HG02763 (cell line): ENCODE data around the gene TMEM255A.
"Not testable (repeated sequence)": the region's sequence is repeated elsewhere in the genome, so short reads cannot be mapped to it uniquely, and the experiment has no call there.

Source experiments
- ATAC-seq: cut with Tn5 transposase; IDR thresholded peaks from one replicate; pipeline ENCODE4 v1.9.1; 2021; ENCODE audit warnings: mild to moderate bottlenecking, moderate library complexity; ENCODE audit not compliant: unreplicated experiment

TMEM255A gene

DNA sequence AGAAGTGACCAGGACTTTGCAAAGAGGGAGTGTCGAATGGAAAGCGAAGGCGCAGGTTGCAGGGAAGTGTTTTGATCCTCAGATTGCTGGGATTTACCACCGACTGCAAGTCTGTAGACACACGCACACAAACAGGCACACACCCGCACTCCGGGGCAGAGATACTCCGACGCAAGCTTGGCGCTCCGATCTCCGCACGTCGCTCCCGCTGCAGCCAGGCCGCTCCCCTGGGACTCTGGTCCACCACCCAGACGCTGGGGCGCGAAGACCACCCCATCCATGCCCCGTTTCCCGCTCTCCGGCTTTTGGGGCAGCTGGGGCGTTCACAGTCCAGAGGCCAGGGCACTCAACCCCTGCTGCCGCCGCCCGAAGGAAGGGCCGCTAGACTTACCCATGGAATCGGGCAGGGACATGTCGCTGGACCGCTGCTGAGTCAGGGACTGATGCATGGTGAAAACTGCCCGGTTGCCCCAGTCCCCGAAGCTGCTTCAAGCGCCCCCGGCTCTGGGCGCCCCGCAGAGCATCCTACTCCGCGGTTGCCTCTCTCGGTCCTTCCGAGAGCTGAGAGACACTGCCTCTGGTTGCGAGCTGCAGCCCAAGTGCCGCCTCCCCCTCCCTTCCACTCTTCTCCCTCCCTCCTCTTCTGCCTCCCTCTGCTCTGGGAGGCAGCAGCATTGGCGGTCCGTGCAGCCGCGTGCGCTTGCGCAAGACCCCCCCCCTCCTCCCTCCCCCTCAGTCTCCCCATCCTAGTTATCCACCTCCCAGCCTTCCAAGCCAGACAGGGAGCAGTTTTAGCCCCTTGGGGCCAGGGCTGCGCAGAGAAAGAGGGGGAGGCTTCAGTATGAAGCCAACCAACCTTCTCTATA, at the start of gene TMEM255A:
TMEM255A (minus strand) TSS at position 601 of the 866 bp plus-strand sequence; CDS start at position 449, 152 bp downstream.
- ATAC-seq, result no peak

DNA sequence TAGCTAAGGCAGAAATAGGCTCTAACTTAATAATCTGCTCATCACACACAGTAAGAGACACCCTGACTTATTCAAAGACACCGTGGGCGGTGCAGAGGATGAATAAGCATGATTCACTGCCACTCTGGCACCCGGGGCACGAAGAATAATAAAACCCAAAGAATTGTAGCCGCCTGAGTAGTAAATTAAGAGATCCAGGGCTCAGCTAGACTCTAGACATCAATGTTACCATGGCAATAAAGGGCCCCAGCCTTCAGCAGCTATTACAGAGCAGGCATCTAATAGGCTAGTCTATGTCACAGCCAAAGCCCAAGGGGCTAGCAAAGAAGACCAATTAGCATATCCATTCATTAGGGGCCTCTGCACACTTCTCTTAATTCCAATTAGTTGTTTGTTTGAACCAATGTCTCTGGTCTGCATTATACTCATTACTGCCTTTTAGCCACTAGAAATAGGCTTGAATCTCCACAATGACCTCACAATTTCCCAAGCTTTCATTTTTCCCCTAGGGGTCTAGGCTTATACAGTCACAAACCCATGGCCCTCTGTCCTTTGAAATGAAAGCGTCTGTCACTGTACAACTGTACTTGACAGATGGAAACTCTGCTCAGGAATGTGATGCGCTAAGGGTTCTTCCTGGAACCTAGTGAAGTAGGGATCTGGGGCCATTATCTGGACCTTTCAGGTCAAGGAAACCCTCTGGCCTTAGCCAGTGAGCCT, 47.6 kb upstream of the TMEM255A start:
- ATAC-seq, result no peak

DNA sequence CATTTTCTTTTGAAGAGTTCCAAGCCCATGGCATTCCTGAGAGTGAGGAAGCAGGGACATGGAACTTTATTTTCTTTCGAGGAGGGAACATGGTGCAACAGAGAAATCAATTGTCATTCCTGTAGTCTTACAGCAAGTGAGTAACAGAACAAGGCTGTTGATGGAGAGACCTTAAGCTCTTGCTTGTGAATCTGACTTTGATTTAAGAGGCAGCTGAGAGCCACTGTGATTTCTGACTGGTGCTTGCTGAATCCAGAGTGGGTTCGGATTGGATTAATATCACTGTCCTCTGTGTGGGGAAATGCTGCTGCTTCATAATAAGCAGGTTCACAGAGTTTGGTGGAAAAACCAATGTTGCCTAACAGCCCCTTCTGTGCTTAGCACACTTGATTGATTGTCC, 45.9 kb upstream of the TMEM255A start:
- no peak for ATAC-seq

DNA sequence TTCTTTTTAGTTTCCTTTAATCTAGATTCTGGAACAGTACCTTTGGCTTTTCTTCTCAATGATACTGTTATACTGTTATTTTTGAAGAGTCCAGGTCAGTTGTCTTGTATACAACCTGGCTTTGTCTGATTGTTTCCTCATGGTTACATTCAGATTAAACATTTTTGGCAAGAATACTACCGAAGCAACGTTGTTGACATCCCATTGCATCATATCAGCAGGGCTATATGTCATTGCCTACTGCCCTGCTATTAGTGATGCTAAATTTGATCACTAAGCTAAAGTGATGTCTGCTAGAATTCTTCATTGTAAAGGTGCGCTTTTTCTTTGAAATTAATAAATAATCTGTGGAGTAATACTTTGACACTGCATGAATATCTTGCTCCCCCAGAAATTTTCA, 44.8 kb upstream of the TMEM255A start:
- ATAC-seq, result no peak

DNA sequence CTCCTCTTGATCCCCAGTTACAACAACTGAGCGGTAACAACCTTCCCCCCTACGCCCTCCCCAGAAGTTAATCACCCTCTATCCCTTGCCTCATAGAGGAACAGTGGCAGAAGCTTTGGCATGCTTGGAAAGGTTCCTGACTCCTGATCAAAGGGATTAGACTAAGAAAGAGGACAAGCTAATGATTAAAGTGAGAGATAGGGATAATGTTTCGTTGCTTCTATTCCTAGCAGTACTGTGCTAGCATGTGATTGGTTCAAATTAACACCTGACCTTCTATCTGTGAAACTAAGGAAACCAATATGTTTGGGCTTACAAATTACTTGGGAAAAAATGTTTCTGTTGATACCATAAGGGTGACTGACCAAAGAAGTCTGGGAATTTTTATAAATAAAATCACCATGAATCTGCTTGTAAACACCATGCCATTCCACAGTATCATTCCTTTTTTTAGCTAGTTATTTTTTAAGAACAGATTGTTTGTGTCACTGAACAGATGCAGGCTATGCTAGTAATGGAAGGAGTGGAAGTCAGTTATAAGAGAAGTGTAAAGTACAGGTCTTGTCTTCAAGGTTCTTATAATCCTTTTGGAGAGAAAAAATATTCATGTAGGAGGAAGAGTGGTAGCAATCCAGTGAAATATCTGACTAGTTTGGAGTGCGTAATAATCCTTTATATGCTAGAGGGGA, 39.3 kb upstream of the TMEM255A start:
- no peak for ATAC-seq

DNA sequence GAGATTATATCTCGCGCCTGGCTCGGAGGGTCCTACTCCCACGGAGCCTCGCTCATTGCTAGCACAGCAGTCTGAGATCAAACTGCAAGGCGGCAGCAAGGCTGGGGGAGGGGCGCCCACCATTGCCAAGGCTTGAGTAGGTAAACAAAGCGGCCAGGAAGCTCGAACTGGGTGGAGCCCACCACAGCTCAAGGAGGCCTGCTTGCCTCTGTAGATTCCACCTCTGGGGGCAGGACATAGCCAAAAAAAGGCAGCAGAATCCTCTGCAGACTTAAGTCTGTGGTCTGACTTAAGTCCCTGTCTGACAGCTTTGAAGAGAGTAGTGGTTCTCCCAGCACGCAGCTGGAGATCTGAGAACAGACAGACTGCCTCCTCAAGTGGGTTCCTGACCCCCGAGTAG, 33.3 kb upstream of the TMEM255A start:
- not testable (repeated sequence) for ATAC-seq

DNA sequence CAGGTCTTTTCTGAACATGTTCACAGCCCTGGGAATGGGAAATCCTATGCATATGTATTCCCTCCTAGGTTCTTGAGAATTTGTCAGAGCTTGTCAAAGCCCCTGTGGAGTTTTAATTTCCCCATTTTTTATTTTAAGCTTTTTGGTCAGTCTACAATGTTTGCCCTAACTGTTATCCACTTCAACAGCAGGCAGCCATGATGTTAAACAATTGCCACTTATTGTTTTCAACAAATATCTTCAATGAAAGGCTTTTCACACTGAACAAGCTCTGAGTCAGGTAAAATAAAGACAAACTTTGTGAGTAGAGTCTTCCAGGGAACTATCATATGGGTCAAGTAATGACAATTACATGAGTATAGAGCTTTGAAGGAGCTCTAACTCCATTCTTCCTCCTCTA, 25.6 kb upstream of the TMEM255A start:
- ATAC-seq, result no peak

DNA sequence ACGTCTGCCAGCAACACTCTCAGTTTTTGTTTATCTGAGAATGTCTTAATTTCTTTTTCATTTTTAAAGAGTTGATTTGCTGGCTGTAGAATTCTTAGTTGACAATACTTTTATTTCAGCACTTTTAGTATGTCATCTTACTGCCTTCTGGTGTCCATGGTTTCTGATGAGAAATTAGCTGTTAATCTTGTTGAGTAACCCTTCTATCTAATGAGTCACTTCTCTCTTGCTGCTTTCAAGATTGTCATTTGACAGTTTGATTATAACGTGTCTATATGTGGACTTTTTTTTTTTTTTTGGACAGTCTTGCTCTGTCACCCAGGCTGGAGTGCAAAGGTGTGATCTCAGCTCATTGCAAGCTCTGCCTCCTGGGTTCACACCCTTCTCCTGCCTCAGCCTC, 24.0 kb upstream of the TMEM255A start:
- ATAC-seq, result no peak

DNA sequence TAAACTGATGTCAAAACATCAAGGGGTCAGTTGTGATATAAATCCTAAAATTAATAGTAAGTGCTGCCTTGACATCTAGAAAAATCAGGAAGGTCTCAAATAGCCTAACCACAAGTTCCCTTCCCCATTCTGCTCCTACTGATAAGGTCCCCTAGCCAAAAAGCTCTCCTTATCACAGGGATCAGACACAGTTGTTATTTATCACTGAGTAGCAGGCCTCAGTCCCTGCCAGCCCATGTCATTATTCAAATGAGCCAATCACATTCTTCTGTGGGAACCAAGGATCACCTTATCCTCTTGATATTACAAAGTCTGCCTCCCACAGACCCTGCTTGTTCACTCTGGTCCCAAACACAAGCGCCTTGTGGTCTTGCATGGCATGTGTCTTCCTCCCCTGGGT, 23.3 kb upstream of the TMEM255A start:
- no peak for ATAC-seq

DNA sequence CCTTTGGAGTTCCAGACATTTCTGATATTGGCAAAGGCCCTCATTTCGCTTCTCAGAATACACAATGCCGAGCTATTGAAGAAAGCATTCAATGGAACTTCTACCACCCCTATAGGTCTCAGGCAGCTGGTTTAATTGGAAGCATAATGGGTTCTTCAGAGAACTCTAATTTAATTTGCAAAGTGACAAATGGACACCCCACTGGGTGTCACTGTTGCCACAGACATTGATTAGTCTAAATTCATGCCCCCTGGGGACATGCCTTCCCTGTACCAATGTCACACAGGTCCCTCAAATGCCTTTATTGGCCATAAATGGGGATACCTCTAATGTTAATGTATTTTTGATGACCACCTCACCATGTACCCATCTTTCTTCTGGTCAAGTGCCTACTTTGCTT, 22.9 kb upstream of the TMEM255A start:
- ATAC-seq, result no peak

DNA sequence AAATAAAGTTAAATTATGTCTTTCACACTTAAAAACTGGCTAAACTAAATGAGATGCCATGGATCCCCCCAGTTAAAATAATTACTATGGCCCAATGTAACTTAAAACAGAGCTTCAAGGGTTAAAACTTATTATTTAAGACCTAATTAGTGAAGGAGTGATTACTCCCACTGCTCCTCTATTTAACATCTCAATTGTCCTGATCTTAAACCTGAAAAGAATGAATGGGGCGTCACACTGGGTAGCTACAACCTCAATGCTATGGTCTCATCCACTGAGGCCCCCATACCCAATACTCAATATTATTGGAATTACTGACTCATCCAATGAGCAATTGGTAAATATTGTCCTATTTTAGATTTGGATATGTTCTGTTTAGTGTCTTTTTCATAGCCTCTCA, 21.1 kb upstream of the TMEM255A start:
- no peak for ATAC-seq

DNA sequence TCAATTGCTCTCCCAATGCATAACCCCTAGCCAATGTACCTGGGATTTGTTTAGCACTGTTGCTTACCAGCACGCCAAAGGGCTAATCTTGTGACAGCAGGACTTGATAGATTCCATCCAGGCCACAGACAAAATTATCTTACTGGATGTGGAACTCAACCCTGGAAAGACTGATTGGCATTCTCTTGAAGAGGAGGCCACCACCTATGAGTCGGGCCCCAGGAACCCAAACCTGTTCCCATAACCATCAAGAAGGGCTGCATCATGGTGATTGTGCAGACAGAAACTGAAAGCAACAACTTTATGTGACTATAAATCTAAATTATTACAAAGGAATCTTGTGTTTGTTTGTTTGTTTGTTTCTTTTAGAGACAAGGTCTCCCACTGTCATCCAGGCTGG, 19.9 kb upstream of the TMEM255A start:
- ATAC-seq, result no peak

DNA sequence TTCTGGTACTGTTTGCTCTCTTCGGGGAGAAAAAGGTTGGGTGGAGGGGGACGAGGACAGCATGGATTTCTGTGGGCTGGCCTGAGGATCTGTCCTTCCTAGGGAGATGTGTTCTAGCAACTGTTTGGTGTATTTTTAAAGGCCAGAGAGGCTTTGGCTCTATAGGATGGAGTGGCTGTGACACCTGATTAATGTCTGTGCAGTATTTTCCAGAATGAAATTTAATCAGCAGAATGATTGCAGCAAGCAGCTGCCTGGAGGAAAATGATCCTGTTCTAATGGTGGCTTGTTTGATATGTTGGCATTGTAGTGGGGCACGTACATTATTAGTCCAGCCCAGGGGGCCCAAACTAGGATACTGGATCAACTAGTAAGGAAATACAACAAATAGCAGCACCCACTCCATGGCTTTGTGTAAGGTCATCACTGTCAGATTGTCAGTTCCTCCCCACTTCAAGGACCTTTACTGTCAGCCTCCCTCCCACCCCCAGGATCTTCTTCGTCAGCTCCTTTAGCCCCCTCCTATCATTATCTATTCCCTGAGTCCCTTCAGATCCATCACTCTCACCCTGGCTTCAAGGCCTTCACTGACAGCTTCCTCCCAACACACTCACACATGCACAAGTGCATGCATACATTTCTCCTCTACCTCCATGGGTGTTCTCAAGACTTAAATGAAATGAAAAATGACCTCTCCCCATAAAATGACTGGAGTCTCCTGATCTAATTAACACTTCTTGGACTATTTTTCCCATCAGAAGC, 10.4 kb upstream of the TMEM255A start:
- ATAC-seq, result no peak

DNA sequence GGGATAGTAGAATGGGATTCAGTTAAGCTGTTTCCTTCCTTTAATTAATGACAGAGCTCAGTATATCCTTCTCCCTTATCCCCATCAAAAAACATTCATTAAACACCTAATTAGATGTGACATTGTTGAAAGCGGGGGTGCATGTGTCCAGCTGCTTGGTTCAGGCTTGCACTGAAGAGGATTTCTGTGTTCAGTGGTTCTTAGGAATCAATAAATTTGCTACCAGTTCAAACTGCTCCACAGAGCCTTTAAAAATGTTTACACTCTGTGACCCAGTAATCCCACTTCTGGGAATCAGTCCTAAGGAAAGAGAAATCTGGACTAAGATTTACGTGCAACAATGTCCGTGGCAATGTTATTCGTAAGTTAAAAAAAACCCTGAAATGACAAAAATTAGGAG, 7.2 kb upstream of the TMEM255A start:
- no peak for ATAC-seq

DNA sequence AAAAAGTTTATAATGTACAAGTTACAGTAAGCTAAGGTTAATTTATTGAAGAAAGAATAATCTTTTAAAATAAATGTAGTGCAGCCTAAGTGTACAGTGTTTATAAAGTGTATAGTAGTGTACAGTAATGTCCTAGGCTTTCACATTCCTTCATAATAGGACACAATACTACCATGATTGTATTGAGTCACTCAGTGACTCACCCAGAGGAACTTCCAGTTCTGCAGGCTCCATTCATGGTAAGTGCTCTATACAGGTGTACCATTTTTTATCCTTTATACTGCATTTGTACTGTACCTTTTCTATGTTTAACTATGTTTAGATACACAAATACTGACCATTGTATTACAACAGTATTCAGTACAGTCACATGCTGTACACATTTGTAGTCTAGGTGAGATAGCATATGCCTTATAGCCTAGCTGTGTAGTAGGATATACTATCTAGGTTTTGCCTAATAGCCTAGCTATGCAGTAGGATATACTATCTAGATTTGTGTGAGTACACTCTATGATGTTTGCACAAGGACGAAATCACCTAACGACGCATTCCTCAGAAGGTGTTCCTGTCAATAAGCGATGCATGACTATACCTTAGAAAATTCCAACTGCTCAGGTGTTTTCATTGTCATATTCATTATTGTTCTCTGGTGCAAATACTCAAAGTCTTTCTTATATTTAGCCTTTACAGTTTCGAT, 5.5 kb upstream of the TMEM255A start:
- ATAC-seq, result no peak

DNA sequence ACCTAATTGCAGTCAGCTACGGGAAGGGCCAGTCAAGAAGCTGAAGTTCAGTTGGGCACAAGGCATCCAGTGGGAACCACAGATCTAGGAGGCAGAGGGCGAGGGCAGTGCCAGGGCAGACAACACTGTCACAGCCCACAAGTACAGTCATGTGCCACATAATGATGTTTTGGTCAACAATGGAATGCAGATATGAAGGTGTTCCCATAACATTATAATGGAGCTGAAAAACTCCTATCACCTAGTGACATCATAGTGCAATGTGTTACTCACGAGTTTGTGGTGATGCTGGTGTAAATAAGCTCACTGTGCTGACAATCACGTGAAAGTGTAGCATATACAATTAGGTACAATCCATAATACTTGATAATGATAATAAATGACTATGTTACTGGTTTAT, 4.5 kb upstream of the TMEM255A start:
- ATAC-seq, result no peak

DNA sequence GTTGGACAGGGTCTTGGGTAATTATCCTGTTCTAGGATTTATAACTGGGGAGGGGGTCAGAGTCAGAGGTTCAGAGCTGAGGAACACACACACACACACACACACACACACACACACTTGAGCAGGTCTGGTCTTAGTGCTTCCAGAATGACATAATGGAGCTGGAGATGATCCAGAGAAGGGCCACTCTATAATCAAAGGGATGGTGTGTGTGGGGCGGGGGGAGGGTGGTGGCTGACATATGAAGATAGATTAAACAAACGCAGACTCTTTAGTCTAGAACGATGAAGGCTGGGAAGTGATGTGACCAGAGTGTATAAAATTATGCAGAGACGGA, 434 bp upstream of the TMEM255A start:
- no peak for ATAC-seq

DNA sequence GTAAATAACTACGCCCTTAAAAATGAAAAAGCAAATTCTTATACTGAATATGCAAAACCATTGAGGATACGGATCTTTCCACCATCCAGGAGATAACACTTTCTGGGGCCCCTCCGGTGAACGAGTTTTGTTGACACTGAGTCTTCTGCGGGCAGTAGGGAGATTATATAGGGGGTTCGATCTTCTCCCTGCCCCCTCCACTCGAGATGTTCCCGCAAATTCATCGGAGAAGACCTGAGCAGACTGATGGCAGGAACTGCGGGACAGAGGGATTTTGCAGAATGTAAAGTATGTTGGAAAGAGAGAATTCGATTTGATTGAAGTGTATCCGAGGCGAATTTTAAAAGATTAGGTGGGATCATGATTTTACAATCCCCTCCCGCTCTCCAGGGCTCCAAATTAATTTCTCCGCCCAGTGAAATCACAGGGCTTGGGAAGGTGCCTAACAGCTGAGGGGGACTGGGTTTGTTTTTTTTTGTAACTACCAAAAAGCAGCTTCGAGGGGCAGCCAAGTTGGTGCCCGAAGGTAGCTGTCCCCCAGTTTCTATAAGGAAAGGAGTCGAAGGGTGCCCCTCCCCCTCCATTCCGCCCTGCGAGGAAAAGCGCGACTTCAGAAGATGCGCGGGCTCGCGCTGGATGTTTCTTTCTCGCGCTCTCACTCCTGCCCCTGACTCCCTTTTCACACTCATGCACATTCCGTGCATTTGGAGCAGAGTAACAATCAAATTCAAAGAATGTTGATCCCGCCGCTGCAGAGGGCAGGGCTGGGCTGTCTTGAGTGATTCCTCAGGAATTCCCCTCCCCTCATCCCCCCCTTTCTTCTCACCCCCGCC, 1.2 kb downstream of the TMEM255A start:
- ATAC-seq, result no peak

DNA sequence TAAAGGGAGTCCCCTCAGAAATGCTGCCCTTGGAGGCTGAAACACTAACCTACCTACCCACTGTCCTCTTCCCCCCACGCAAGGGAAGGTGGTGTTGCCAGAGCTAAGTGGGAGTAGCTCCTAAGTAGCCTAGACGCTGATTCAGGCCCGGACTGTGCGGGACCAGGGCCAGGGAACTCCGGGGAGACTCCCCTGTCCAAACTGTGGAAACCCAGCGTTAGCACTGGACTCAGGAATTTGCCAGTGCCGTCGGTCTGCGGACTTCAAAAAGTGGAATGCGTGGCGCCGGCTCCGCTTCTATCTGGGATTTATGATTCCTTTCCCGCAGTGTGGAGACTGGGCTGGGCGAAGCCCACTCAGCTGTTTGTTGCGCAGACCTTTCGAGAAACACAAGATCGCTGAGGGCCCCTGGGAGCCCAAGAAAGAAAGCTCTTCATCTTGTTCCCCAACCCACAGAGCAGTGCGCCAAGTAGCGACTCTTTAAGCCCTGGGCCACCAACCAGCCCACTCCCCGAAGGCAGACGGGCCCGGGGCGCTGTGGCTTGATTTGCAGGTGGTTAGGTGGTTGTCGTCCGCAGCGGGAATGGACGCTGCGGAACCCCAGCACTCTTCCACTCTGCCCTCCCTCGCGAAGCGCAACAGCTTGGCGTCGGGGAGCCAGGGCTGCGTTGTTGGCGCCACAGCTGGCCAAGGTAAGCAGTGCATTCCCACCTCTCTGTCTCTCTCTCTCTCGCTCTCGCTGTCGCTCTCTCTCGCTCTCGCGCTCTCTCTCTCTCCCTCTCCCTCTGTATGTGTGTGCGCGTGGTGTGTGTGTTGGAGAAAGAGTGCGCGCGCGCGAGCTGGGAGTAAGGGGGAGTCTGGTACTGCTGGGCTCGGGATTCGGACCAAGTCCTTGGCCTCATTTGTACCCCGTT, 2.0 kb downstream of the TMEM255A start:
- ATAC-seq, result peak; percentile 86
